Left lobe of liver (tissue), 2 donors: ENCODE results near the gene DOK3. TPM values are rescaled to one million over a fixed set of nuclear protein-coding genes. Genes with fewer than 3 reads are reported as not detected.

ENCODE experiments used
- ATAC-seq: fragments of 200-7000 bp; cut with Tn5 transposase; one replicate; pipeline ENCODE4 v1.9.1; 2020; ENCODE audit warnings: mild to moderate bottlenecking, moderate library complexity
- DNase-seq: peaks from one replicate; pipeline ENCODE4 v3.0.0-alpha.2; 2020; ENCODE audit warnings: low spot score
- total RNA-seq: library from RNA; stranded (reverse); gene quantifications from one replicate; pipeline ENCODE4 v1.2.1, GENCODE V29; 2021
- donor health status: DM: no; HTN: no; CAD: no; lungs with moderate emphysema.
- donor health status: DM: no; HTN: yes; CAD: no.

Gene DOK3
- total RNA-seq, 1 donor from 2014 or later, result 3.2 TPM

GRCh38 chr5:177455661-177456590, 53.7 kb downstream of the DOK3 start:
- peak; percentile 89 for DNase-seq
- peak; percentile 68 for ATAC-seq

- ATAC-seq (peak; percentile 69), DNase-seq (peak; percentile 88)
These were observed 54.5 kb downstream of the DOK3 start for GRCh38 chr5:177455036-177455660.

GRCh38 chr5:177454397-177455035, 55.1 kb downstream of the DOK3 start:
- peak; percentile 75 for ATAC-seq

GRCh38 chr5:177453852-177454396, 55.7 kb downstream of the DOK3 start:
- DNase-seq (no peak), ATAC-seq (no peak)

More at GRCh38 chr5:177454397-177455035, 55.1 kb downstream of the DOK3 start:
- DNase-seq, result peak; percentile 93

- DNase-seq, result no peak
These were observed 56.7 kb downstream of the DOK3 start for GRCh38 chr5:177452688-177453638.

More at GRCh38 chr5:177452688-177453638, 56.7 kb downstream of the DOK3 start:
- ATAC-seq, result no peak

Other genes starting within 250 kb of the DOK3 start
- 15.3 TPM for gene RAB24, start 206.1 kb downstream of the DOK3 start, total RNA-seq
- gene PRELID1, start 206.0 kb downstream of the DOK3 start, total RNA-seq, result 68.1 TPM
- 9.4 TPM for gene MXD3, start 197.9 kb downstream of the DOK3 start, total RNA-seq
- 162 TPM for gene LMAN2, start 158.2 kb downstream of the DOK3 start, total RNA-seq
- gene RGS14, start 151.9 kb downstream of the DOK3 start, total RNA-seq, result 34.6 TPM
- gene SLC34A1, start 125.4 kb downstream of the DOK3 start, total RNA-seq, result 3.0 TPM
- gene PFN3, start 109.2 kb downstream of the DOK3 start, total RNA-seq, result not detected
- gene F12, start 100.3 kb downstream of the DOK3 start, total RNA-seq, result 292 TPM
- 9.8 TPM for gene GRK6, start 83.2 kb downstream of the DOK3 start, total RNA-seq
- 0.63 TPM for gene PRR7, start 63.0 kb downstream of the DOK3 start, total RNA-seq
- 1.7 TPM for gene DBN1, start 36.2 kb downstream of the DOK3 start, total RNA-seq
- 5.3 TPM for gene PDLIM7, start 12.2 kb downstream of the DOK3 start, total RNA-seq
- gene DDX41, start 7.1 kb upstream of the DOK3 start, total RNA-seq, result 43.2 TPM
- 69.0 TPM for gene FAM193B, start 44.7 kb upstream of the DOK3 start, total RNA-seq
- gene TMED9, start 82.4 kb upstream of the DOK3 start, total RNA-seq, result 135 TPM
- 13.5 TPM for gene B4GALT7, start 90.3 kb upstream of the DOK3 start, total RNA-seq